Skeletal muscle cell (primary cell): Measurements from ENCODE around the gene ANGPTL8.

Experiments
- DNase-seq: peaks from one replicate; pipeline ENCODE4 v3.0.0-alpha.2; 2010; ENCODE audit warnings: low read depth
- H3K4me3 ChIP-seq: 2 replicates; pipeline ENCODE4 v1.5.1; 2011; ENCODE audit warnings: low read depth, mild to moderate bottlenecking, control low read depth, low read length, moderate library complexity

The ANGPTL8 gene

GRCh38 chr19:11252665-11253355 lies 13.4 kb downstream of the ANGPTL8 start:
- no peak overlapping the region for H3K4me3 ChIP-seq
- no peak for DNase-seq

DNA sequence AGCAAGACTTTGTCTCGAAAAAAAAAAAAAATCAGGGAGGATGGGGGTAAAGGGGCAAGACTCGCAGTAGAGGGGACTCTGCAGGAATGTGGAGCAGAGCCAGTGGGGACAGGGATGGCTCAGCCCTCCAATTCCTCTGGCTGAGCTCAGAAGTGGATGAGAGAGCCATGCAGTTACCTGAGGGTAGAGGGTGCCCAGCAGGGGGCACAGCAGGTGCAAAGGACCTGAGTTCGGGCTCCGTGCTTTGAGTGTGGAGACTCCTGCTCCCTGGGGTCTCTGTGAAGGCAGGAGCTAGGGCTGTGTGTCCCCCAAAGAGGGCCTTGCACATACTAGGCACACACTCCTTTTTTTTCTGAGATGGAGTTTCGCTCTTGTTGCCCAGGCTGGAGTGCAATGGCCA lies 15.2 kb downstream of the ANGPTL8 start:
- no peak for DNase-seq

GRCh38 chr19:11256189-11256588 lies 16.8 kb downstream of the ANGPTL8 start:
- DNase-seq = peak; percentile 20
- no peak overlapping the region for H3K4me3 ChIP-seq

More for the DNA sequence above, 15.2 kb downstream of the ANGPTL8 start:
- H3K4me3 ChIP-seq = no peak overlapping the region

GRCh38 chr19:11257846-11258380 lies 18.5 kb downstream of the ANGPTL8 start:
- no peak for DNase-seq
- H3K4me3 ChIP-seq = no peak overlapping the region

DNA sequence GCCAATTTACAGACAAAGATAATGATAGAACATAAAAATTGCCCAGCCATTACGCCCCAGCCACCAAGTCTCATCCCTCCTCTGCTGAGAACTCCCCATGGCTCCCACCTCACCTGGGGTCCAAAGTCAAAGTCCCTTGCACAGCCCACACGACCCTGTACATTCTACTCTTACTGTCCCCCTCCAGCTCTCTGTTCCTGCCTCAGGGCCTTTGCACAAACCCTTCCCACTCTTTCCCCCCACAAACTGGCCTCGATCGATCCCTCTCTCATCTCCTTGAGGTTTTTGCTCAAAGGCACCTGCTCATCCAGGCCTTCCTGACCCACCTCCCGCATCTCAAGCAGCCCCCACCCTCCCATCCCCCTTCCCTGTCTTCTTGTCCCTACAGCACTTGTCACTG lies 21.6 kb downstream of the ANGPTL8 start:
- H3K4me3 ChIP-seq = peak overlapping the region; percentile 74
- DNase-seq = no peak

DNA sequence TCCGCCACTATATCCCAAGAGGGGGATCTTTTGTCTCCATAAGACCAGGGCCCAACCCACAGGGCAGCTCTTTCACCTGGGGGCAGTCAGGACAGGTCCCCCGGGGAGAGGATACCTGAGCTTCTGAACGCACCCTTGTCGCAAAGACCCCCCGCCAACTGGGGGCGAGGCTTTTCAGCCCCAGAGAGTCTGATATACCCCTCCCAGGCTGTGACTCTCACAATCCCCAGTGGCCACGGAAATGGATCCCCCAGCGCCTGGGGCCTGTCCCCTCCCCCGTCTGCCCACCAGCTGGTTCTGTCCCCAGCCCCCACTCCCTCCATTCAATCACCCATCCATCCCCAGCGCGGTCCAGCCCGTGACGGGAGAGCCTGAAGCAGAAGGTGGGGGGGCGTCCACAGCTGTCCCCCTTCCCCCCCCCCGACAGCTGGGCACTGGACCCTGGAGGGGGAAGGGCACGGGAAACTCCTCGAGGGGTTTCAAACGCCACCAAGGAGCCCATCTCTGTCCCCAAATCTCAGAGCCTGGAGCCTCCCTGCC lies 22.1 kb downstream of the ANGPTL8 start:
- DNase-seq = no peak
- H3K4me3 ChIP-seq = peak overlapping the region; percentile 74

- DNase-seq = no peak
- peak within 1 kb of the TSS; percentile 74 for H3K4me3 ChIP-seq
Measured at GRCh38 chr19:11261971-11262839, 22.8 kb downstream of the ANGPTL8 start, which contains the start of gene DOCK6. Gene DOCK6 (minus strand): TSS chr19:11262524. CDS start chr19:11262440, 84 bp downstream.

- DNase-seq = no peak
- H3K4me3 ChIP-seq = no peak overlapping the region
Measured at GRCh38 chr19:11263726-11264125, 24.3 kb downstream of the ANGPTL8 start.

DNA sequence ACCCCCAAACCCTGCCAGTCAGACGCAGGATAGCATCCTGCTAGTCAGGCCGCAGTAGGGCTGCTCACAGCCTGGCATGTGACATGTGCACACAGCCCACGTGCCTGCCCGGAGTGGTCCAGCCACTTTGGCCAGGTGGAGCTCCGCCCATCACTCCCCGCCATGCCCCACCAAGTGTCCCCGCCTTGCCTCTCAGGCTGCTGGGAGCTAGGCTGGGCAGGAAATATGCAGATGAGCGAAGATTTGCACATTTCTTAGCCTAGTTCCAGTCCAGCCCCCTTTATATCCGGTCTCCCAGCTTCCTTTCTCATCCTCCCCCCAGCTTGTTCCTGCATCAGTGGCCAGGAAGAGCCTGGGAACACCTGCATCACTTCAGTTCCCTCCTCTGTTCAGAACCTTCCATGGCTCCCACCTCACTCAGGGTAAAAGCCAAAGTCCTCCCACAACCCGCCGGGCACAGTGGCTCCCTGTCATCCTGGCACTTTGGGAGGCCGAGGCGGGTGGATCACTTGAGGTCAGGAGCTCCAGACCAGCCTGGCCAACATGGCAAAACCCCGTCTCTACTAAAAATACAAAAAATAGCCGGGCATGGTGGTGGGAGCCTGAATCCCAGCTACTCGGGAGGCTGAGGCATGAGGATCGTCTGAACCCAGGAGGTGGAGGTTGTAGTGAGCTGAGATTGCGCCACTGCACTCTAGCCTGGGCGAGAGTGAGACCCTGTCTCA lies 25.2 kb downstream of the ANGPTL8 start:
- H3K4me3 ChIP-seq = no peak overlapping the region
- no peak for DNase-seq

- H3K4me3 ChIP-seq = no peak overlapping the region
- no peak for DNase-seq
Measured at GRCh38 chr19:11265177-11265784, 25.9 kb downstream of the ANGPTL8 start.

GRCh38 chr19:11265785-11266236 lies 26.4 kb downstream of the ANGPTL8 start:
- DNase-seq = no peak
- H3K4me3 ChIP-seq = no peak overlapping the region

DNA sequence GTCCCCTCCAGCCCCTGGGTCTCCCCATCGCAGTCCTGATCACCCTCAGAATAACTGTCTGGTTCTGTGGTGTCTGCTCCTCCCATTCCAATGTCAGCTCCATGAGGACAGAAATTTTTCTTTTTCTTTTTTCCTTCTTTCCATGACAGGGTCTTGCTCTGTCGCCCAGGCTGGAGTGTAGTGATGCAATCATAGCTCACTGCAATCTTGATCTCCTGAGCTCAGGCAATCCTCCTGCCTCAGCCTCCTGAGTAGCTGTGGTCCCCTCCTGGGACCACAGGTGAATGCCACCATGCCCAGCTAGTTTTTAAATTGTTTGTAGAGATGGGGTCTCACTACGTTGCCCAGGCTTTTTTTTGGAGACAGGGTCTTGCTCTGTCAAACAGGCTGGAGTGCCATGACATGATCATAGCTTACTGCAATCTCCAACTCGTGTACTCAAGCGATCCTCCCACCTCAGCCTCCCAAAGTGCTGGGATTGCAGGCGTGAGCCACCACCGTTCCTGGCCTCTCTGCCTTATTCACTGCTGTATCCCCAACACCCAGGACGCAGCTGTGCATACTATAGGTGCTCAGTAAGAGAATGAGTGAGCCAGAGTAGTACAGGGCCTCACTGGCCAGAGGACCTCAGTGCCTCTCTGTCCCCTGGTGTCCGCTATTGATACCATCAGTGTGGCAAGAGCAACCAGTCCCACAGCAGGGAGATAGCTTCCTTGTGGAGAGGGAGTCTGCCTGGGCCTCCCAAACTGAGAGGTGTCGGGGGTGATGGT lies 28.1 kb downstream of the ANGPTL8 start:
- no peak overlapping the region for H3K4me3 ChIP-seq

DNA sequence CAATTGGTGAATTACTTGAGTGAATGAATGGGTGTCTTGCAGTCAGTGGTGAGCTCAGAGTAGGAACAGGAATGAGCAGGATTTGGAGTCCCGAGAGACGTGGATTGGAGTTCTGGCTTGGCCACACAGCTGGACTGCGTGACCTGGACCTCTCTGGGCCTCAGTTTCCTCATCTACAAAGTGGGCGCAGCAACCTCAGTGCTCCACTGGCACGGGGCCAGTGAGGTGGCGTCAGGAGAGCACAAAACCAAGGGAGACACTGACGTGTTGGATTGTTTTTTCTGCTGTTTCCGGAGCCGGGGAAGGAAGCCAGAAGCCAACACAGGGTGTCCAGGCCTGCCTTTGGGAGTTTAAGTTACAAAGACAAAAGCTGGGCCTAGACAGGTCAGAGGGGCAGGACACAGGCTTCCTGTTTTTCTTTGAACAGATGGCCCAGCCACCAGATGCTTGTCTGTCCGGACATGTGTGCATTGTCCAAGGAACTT lies 29.4 kb downstream of the ANGPTL8 start:
- peak; percentile 45 for DNase-seq
- H3K4me3 ChIP-seq = no peak overlapping the region

More for the DNA sequence above, 28.1 kb downstream of the ANGPTL8 start:
- no peak for DNase-seq

DNA sequence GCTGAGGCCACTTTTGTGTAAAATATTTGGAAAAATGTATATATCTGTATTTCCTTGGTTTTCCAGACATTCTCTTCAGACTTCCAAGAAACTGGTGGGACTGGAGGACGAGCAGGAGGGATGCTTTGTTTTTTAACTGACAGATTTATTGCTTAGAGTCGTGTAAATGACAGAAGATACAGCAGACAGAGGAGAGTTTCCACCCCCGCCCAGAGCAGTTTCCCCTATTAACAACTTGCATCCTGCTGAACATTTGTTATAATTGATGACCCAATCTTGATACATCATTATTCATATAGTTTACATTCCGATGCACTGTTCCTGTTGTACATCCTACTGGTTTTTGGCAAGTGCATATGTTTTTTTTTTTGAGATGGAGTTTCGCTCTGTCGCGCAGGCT lies 30.0 kb downstream of the ANGPTL8 start:
- DNase-seq = no peak
- no peak overlapping the region for H3K4me3 ChIP-seq

DNA sequence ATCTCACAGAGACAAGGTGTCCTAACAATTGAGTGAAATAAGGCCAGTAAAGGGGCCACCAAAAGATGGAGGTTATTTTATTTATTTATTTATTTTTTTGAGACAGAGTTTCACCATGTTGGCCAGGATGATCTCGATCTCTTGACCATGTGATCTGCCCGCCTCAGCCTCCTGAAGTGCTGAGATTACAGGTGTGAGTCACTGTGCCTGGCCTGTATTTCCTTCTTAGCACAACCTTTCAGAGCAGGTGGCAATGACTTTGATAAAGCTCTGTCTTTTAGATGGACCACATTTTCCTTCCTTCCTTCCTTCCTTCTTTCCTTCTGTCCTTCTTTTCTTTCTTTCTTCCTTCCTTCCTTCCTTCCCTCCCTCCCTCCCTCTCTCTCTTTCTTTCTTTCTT lies 33.9 kb downstream of the ANGPTL8 start:
- no peak for DNase-seq

GRCh38 chr19:11273989-11274388 lies 34.6 kb downstream of the ANGPTL8 start:
- H3K4me3 ChIP-seq = no peak overlapping the region
- DNase-seq = no peak

More for the DNA sequence above, 33.9 kb downstream of the ANGPTL8 start:
- H3K4me3 ChIP-seq = no peak overlapping the region

- DNase-seq = no peak
- H3K4me3 ChIP-seq = no peak overlapping the region
Measured at GRCh38 chr19:11274533-11275086, 35.2 kb downstream of the ANGPTL8 start.

- no peak overlapping the region for H3K4me3 ChIP-seq
- DNase-seq = no peak
Measured at GRCh38 chr19:11278670-11279069, 39.3 kb downstream of the ANGPTL8 start.
